NCI-H460 (cell line): ENCODE results near the gene CEBPZ. TPM values are rescaled to one million over a fixed set of nuclear protein-coding genes. Genes with fewer than 3 reads are reported as not detected.

ENCODE experiments used
- DNase-seq: peaks from one replicate; pipeline ENCODE4 v3.0.0-alpha.2; 2016; ENCODE audit warnings: low read depth; ENCODE audit errors: extremely low read depth
- total RNA-seq: library from RNA; depleted of rRNA; stranded (reverse); fragments of >200 nt; shearing (Covaris generic); gene quantifications from 2 replicates; pipeline ENCODE4 v1.2.3, GENCODE V29; 2014; rRNA removed

The CEBPZ gene
- total RNA-seq, 1 experiment from 2014 or later, result 70.5 TPM

DNA sequence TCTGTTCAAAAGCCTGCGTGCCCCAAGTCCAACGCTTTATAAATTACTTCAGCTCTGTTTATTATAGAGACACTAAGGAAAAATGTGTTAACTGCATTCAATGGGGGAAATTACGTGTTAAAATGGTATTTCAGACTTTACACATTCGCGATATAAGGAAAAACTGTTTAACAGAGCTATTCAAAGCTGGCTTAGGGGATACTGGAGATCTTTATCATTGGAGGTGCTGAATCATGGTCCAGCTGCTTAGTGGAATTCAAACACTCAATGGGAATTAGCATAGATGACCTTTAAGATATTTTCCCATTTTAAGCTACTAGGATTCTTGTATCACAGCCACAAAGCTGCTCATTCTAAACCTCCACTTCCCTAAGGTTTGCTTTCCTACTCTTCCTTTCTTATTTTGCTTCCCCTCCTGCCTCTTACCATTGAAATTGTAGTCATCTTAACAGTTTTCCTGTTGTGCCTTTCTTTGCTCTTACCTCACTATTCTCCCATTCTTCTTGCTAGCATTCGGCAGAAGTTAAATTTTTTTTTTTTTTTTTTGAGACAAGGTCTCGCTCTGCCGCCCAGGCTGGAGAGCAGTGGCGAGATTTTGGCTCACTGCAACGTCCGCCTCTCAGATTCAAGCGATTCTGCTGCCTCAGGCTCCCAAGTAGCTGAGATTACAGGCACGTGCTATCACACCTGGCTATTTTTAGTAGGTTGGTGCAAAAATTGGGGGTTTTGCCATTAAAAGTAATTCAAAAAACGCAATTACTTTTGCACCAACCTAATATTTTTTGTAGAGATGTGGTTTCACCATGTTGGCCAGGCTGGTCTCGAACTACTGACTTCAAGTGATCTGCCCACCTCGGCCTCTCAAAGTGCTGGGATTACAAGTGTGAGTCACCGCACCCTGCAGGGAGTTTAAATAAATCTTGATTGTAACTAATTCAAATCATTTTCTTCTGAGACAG, 49.4 kb downstream of the CEBPZ start:
- DNase-seq, result peak; percentile 74

- DNase-seq, result no peak
These were observed 50.8 kb downstream of the CEBPZ start for GRCh38 chr2:37180640-37181039.

GRCh38 chr2:37180006-37180639, 51.3 kb downstream of the CEBPZ start:
- DNase-seq, result no peak

- no peak for DNase-seq
These were observed 57.7 kb downstream of the CEBPZ start for GRCh38 chr2:37173741-37174140.

- DNase-seq, result no peak
These were observed 59.8 kb downstream of the CEBPZ start for GRCh38 chr2:37171624-37171950.

- peak; percentile 47 for DNase-seq
These were observed 63.0 kb downstream of the CEBPZ start for GRCh38 chr2:37168217-37168981.

GRCh38 chr2:37167636-37168180, 63.7 kb downstream of the CEBPZ start:
- no peak for DNase-seq

GRCh38 chr2:37164757-37165156, 66.6 kb downstream of the CEBPZ start:
- no peak for DNase-seq

DNA sequence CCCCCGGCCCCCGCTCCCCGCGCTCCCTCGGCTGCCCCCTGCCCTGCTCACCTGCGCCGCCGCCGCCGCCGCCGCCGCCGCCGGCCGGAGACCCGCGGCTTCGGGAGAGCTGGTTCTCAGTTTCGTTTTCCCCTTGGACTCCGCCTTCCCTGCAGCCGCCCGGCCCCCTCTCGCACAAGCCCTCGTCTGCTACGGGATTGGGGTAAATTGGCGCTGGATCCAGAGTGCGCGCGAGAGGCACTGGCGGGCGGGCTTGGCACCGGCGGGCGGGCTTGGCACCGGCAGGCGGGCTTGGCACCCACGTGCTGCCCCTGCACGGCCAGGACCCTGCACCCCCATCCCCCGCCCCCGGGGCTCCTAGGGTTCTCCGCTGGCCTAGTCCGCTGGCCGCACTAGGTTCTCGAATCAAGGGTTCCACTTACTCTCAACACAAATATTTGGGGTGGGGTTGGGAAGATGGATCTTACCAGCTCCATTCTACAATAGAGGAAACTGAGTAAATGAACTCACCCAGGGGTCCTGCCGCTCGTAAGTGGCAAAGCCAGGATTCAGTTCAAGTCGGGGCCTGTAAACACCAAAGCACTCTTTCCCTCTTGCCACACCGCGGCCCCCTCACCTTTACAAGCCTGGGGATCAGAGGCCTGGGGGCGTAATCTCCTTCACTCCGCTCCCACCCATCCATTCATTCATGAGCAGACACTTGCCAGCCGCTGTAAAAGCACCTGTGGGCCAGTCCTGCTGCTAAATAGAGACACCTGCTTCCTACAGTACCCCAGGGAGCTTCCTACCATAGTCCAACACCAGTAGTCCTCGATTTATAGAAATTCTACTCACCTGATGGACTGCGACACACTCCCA, 74.3 kb downstream of the CEBPZ start, which contains the start of gene EIF2AK2:
EIF2AK2 (minus strand) TSS at position 124 of the 858 bp plus-strand sequence. CDS start 9,174 bp downstream, outside the sequence.
- peak; percentile 80 for DNase-seq

DNA sequence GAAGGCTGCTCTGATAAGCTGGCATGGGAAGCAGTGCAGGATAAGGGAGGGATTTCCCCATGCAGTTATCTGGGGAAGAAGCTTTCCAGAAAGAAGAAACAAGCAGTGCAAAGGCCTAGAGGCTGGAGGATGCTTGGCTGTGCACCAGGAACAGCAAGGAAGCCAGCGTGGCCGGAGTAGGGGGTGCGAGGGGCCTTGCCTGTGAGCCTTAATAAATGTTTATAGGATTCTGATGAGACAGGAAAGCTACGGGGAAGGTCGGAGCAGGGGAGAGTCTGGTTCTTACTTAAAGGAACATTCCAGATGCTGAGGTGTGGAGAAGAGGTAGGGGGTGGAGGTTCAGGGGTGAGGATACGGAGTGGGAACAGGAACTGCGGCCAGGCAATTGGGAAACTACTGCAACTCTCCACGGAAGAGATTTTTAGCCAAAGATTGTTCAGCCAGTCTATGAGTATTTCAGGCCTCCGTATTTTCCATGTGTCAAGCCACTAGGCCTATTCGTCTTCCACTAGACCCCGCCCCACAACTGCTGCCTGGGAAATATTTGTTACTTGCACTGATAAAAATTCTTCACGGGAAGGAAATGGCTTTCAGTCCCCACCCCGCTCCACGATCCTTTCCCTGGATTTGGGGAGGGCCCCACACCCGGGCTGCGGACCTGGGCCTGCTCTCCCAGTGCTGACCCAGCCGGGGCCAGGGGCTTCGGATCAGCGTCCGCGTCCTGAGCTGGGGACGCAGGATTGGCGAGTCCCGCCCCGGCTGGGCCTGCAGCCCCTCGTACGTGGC, 75.1 kb downstream of the CEBPZ start:
- no peak for DNase-seq

- DNase-seq, result no peak
These were observed 76.6 kb downstream of the CEBPZ start for GRCh38 chr2:37154785-37155184.

GRCh38 chr2:37153224-37153623, 78.2 kb downstream of the CEBPZ start:
- no peak for DNase-seq

Other genes with a start within 250 kb of the CEBPZ start
- gene HEATR5B, start 147.2 kb downstream of the CEBPZ start, total RNA-seq, result 14.2 and 16.9 TPM in 2 replicates
- gene GPATCH11, start 147.1 kb downstream of the CEBPZ start, total RNA-seq, result 11.3 TPM in 2 replicates
- 28.4 and 31.8 TPM in 2 replicates for gene EIF2AK2, start 74.6 kb downstream of the CEBPZ start, total RNA-seq
- gene SULT6B1, start 42.9 kb downstream of the CEBPZ start, total RNA-seq, result not detected in 2 replicates
- gene CEBPZOS, start 35.1 kb downstream of the CEBPZ start, total RNA-seq, result 61.2 and 69.0 TPM in 2 replicates
- 16.6 and 21.0 TPM in 2 replicates for gene NDUFAF7, start 62 bp upstream of the CEBPZ start, total RNA-seq
- 54.8 and 56.1 TPM in 2 replicates for gene PRKD3, start 93.2 kb upstream of the CEBPZ start, total RNA-seq
- gene QPCT, start 113.0 kb upstream of the CEBPZ start, total RNA-seq, result 311 and 322 TPM in 2 replicates